ENCODE results near the gene RDX. TPM values are rescaled to one million over a fixed set of nuclear protein-coding genes. Genes with fewer than 3 reads are reported as not detected.
A peak's percentile ranks its signal among the peaks of the same experiment; 100 is the strongest.

RDX gene
- total and polyA plus RNA-seq, 8 donors, result 109 to 152 (median 133) TPM

DNA sequence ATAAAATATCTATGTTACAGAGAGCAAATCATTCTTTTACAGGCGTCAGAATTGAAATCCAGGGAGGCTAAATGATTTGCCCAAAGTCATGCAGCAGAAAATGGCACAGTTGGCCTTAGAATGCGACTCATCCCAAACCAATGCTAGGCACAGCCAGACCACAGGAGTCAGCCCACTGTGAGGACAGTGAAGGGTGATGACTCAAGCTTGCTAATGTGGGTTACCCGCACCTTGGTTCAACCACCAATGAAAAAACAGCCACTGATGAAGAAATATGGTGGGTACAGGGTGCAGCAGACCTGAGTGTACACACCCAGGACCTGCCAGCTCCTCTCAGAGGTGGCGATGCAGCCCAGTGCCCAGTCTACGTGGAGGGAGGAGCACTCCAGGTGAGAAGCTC lies 113.5 kb downstream of the RDX start:
- no peaks in the 10 kb centered on the region for H3K9me3 ChIP-seq
- H3K27me3 ChIP-seq, result no peaks in the 10 kb centered on the region
- TF ChIP-seq, protein P1, sequence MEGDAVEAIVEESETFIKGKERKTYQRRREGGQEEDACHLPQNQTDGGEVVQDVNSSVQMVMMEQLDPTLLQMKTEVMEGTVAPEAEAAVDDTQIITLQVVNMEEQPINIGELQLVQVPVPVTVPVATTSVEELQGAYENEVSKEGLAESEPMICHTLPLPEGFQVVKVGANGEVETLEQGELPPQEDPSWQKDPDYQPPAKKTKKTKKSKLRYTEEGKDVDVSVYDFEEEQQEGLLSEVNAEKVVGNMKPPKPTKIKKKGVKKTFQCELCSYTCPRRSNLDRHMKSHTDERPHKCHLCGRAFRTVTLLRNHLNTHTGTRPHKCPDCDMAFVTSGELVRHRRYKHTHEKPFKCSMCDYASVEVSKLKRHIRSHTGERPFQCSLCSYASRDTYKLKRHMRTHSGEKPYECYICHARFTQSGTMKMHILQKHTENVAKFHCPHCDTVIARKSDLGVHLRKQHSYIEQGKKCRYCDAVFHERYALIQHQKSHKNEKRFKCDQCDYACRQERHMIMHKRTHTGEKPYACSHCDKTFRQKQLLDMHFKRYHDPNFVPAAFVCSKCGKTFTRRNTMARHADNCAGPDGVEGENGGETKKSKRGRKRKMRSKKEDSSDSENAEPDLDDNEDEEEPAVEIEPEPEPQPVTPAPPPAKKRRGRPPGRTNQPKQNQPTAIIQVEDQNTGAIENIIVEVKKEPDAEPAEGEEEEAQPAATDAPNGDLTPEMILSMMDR (IDR thresholded peaks at IDR 0.05), result no peak
- H3K4me3 ChIP-seq, result no peak overlapping the region
- intact Hi-C loops (cut with DNase I), result no loop called here
- H3K27ac ChIP-seq, result no peak overlapping the region
- no peaks in the 10 kb centered on the region for H3K36me3 ChIP-seq
- ATAC-seq (no peak), DNase-seq (no peak)
- H3K4me1 ChIP-seq, result no peaks in the 10 kb centered on the region

DNA sequence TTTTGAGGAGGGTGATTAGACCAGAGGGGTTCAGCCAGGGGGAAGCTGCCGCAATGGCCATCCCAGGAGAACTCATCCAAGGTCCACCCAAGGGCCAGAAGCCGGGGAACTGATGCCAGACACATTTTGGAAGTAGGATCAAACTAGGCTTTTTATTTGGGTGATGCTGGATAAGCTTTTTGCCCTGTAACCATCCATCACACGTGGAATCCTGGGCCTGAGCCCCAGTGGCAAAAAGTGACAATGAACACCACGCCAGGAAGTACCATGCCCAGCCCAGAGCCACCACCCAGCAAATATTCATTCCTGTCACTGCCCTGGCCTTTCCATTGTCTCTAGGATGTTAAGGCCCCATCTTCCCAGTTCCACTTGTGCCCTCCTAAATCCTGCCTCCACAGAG lies 117.3 kb downstream of the RDX start:
- Histone ChIP-seq H3K4me1 (peaks cover 4 to 13% of the 10 kb centered on the region in 2 donors), H3K9me3 (no peaks in the 10 kb centered on the region), H3K27ac (no peak overlapping the region), H3K27me3 (no peaks in the 10 kb centered on the region), H3K4me3 (no peak overlapping the region), H3K36me3 (no peaks in the 10 kb centered on the region)
- no peak for DNase-seq
- no peak for ATAC-seq
- TF ChIP-seq, protein P1 (IDR thresholded peaks at IDR 0.05), result no peak
- intact Hi-C loops (cut with DNase I), result no loop called here

DNA sequence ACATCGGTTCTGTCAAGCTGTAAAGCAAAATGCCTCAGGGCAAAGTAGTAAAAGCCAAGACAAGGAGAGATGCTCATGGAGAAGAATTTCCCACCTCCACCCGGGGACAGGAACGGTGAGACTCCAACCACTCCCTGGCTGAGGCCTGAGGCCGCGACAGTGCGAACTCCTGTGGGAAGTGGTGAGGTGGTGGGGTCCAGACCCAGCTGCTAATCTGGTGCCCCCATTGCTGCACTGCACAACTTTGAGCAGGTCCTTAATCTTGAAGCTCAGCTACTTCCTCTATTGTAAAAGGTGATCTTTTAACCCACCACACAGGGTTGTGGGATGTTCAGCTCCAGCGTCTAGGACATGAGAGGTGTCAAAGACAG lies 119.3 kb downstream of the RDX start:
- H3K27ac ChIP-seq, result no peak overlapping the region
- no peaks in the 10 kb centered on the region for H3K9me3 ChIP-seq
- TF ChIP-seq, protein P1 (IDR thresholded peaks at IDR 0.05), result no peak
- no peak overlapping the region for H3K4me3 ChIP-seq
- H3K4me1 ChIP-seq, result peaks cover 9 to 17% of the 10 kb centered on the region in 2 donors
- ATAC-seq, result no peak
- intact Hi-C loops (cut with DNase I), result no loop called here
- DNase-seq, result no peak
- no peaks in the 10 kb centered on the region for H3K36me3 ChIP-seq
- H3K27me3 ChIP-seq, result no peaks in the 10 kb centered on the region

DNA sequence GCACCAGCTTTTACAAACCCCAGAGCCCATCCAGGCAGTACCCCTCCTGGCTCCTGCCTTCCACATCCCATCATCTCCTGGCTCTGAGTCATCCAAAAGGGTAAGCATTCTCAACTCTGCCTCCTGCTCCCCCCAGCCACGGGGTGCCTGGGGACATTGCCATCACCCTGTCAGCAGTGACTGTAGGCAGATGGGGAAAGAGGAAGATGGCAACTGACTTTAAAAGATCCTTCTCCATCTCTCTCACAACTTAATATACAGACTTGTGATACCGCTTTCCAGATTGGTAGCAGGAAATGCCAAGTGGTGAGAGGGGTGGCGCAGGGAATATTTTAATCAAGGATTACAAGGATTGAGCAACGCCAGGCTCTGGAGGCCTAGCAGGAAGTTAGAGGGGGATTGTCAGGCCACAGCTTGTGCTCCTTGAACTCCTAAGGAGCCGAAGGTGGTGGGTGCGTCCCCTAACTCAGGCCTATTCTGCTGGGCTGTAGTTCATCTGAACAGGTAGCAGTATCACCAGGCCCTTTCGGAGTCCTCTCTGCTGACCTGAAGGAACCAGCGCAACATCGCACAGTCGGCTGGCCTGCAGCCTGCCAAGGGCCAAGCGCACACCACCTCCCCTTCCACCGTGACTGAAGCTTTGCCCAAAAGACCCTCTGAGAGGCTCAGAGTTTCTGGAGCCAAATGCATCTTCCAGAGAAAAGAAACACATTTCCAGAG lies 119.9 kb downstream of the RDX start:
- ATAC-seq (no peak), DNase-seq (no peak)
- Histone ChIP-seq H3K27me3 (no peaks in the 10 kb centered on the region), H3K4me1 (peaks cover 9 to 17% of the 10 kb centered on the region in 2 donors), H3K9me3 (no peaks in the 10 kb centered on the region), H3K27ac (no peak overlapping the region), H3K4me3 (no peak overlapping the region), H3K36me3 (no peaks in the 10 kb centered on the region)
- TF ChIP-seq, protein P1 (IDR thresholded peaks at IDR 0.05), result no peak
- intact Hi-C loops (cut with DNase I), result no loop called here

DNA sequence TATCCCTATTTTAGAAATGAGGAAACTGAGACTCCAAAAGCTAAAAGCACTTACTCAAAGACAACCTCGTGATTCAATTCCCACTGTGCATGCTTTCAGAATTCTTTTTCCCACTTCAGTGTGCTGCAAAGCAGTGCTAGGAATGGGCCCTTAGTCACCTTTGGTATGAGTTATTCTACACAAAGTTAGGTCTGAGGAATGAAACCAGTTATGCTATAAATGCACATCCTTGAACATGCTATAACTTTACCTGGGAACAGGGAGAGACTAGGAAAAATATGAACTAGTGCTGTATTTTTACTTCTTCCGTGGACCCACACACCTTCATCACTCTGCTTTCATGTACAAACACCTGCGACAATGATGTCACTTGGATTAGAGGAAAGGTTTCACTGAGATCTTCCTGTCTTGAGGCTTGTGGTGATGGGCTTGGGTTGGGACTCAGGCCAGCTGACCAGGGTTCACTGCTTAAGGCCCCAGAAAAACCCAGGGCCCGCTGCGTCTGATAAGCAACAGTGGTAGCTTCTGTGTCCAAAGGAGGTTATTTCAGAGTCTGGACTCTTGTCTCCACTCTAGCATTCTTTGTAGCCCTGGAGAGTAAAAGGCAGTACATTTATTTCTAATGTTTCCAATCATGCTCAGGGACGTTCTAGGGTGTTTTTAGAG lies 121.6 kb downstream of the RDX start:
- intact Hi-C loops (cut with DNase I), result no loop called here
- no peaks in the 10 kb centered on the region for H3K27me3 ChIP-seq
- peaks cover 9 to 17% of the 10 kb centered on the region in 2 donors for H3K4me1 ChIP-seq
- peak overlapping the region; percentile 48 to 61 for H3K27ac ChIP-seq
- H3K9me3 ChIP-seq, result no peaks in the 10 kb centered on the region
- peak; percentile 87 for ATAC-seq
- TF ChIP-seq, protein P1 (IDR thresholded peaks at IDR 0.05), result no peak
- no peak overlapping the region for H3K4me3 ChIP-seq
- peak in 1 of 4 donors; percentile 29 for DNase-seq
- no peaks in the 10 kb centered on the region for H3K36me3 ChIP-seq

All from left lung (tissue), 10 donors.